GM12878 (cell line): ENCODE results near the gene LYL1. TPM values are rescaled to one million over a fixed set of nuclear protein-coding genes. Genes with fewer than 3 reads are reported as not detected.

Experiments used
- IRF5 ChIP-seq: fragments of 450-650 bp; IDR thresholded peaks from 2 replicates; pipeline ENCODE4 v1.6.1; 2017; ENCODE audit warnings: borderline replicate concordance
- NBN ChIP-seq: fragments of 450-650 bp; IDR thresholded peaks from 2 replicates; pipeline ENCODE4 v1.6.1; 2016
- PAX5 ChIP-seq: IDR thresholded peaks from 2 replicates; pipeline ENCODE4 v1.6.1; 2011; ENCODE audit warnings: low read depth, low read length, borderline replicate concordance
- SMC3 ChIP-seq: IDR thresholded peaks from 2 replicates; pipeline ENCODE4 v1.6.1; 2011; ENCODE audit warnings: low read length, improper control_type of control experiment, borderline replicate concordance
- polyA plus RNA-seq, 11 experiments: library from polyadenylated mRNA; depleted of rRNA in 4 of 11; unstranded in 6 of 11; stranded (reverse) in 5 of 11; fragments of >200 nt; fragmentation: Nextera tagmentation in 4 of 11; fragmentation: Illumina TruSeq in 1 of 11; extraction: Ambion mirVana in 4 of 11; extraction: Trizol in 1 of 11; gene quantifications; 1 replicate in 1 of 11; 2 replicates in 10 of 11; pipeline versions ENCODE4 v1.2.1 to v1.2.3, GENCODE V29; 2011 to 2016; ENCODE audit warnings: inconsistent platforms in 2 of 11, missing spikeins in 2 of 11, low read depth in 1 of 11
- total RNA-seq, 4 experiments: library from RNA; depleted of rRNA in 3 of 4; stranded (reverse); fragments of >200 nt in 3 of 4; fragmentation: Illumina TruSeq in 1 of 4; extraction: Trizol in 1 of 4; gene quantifications; 2 replicates each; pipeline versions ENCODE4 v1.2.1 to v1.2.3, GENCODE V29; 2013 to 2021
- TF ChIP-seq, protein P1 (sequence below): fragments of 450-650 bp; formaldehyde crosslinking; IDR thresholded peaks from 2 replicates; pipeline ENCODE4 v1.5.0; 2022; ENCODE audit warnings: mild to moderate bottlenecking, missing genetic modification characterization

Gene LYL1
- total and polyA plus RNA-seq, 10 of the 15 experiments (the other 5 are each of a cell fraction or from before 2014, with no cell fraction given): 0.10 to 34.8 (median 4.4) TPM

DNA sequence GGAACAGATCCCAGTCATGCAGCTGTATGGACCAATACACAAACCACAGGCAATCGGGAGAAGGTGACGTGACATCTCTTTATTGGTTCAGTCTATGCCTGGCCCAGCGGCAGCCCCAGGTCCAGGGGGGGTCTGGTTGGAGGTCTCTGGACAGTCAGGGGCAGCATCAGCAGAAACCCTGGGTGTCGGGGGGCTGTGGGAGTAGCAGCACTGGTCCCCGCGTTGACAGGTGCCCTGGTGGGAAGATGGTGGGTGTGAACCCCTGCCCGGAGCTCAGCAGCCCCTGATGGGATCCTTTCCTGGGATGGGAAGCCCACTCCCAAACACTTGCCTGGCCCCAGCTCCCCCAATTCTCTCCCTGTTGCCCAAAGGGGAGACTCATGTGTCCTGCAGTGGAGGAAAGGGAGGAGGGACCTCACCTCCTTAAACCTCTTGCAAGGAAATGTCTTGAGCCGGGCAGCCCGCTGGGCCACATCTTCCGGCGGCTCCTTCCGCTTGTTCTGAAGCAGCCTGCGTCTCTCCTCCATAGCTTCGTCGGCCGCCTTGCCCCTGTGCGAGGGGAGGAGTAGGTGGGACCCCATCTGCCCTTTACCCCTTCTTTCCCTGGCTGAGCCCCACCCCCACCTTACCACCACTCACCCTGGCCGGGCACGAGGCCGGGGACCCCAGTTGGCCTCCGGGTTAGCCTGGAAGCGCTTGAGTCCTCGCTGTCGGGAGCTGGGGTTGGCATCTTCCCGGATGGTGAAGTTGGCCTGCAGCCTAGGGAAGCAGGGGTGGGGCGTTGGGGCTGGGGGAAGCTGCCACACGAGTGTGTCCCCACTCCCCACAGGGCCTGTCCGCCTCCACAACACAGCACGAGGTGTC, 2.4 kb upstream of the LYL1 start (continued):
- TF ChIP-seq PAX5 (no peak), IRF5 (no peak), SMC3 (no peak), NBN (no peak)
- TF ChIP-seq, protein P1, sequence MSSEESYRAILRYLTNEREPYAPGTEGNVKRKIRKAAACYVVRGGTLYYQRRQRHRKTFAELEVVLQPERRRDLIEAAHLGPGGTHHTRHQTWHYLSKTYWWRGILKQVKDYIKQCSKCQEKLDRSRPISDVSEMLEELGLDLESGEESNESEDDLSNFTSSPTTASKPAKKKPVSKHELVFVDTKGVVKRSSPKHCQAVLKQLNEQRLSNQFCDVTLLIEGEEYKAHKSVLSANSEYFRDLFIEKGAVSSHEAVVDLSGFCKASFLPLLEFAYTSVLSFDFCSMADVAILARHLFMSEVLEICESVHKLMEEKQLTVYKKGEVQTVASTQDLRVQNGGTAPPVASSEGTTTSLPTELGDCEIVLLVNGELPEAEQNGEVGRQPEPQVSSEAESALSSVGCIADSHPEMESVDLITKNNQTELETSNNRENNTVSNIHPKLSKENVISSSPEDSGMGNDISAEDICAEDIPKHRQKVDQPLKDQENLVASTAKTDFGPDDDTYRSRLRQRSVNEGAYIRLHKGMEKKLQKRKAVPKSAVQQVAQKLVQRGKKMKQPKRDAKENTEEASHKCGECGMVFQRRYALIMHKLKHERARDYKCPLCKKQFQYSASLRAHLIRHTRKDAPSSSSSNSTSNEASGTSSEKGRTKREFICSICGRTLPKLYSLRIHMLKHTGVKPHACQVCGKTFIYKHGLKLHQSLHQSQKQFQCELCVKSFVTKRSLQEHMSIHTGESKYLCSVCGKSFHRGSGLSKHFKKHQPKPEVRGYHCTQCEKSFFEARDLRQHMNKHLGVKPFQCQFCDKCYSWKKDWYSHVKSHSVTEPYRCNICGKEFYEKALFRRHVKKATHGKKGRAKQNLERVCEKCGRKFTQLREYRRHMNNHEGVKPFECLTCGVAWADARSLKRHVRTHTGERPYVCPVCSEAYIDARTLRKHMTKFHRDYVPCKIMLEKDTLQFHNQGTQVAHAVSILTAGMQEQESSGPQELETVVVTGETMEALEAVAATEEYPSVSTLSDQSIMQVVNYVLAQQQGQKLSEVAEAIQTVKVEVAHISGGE: no peak
